Spleen (tissue), 11 donors: Measurements from ENCODE around the gene TREX2. TPM values are rescaled to one million over a fixed set of nuclear protein-coding genes. Genes with fewer than 3 reads are reported as not detected.

ENCODE experiments used
- DNase-seq: peaks from one replicate; pipeline ENCODE4 v3.0.0-alpha.2; 2020
- H3K27ac ChIP-seq, 8 donors: fragments of 200-600 bp; sonication (generic) in 7 of 8; 1 replicate in 4 of 8; 2 replicates in 4 of 8; pipeline versions ENCODE4 v1.5.0 to v1.8.0; 2016 to 2021; ENCODE audit warnings: inconsistent platforms in 4 of 8, mild to moderate bottlenecking in 4 of 8, moderate library complexity in 1 of 8
- H3K27me3 ChIP-seq, 7 donors: fragments of 200-600 bp; sonication (generic) in 6 of 7; replicated peaks in 1 of 7; 1 replicate in 4 of 7; 2 replicates in 3 of 7; pipeline versions ENCODE4 v1.5.0 to v1.8.0; 2016 to 2021; ENCODE audit warnings: inconsistent platforms in 3 of 7, mild to moderate bottlenecking in 1 of 7
- H3K36me3 ChIP-seq, 6 donors: fragments of 200-600 bp; sonication (generic) in 5 of 6; 1 replicate in 4 of 6; 2 replicates in 2 of 6; pipeline versions ENCODE4 v1.5.0 to v1.8.0; 2016 to 2021; ENCODE audit warnings: inconsistent platforms in 2 of 6
- H3K4me1 ChIP-seq, 6 donors: fragments of 200-600 bp; sonication (generic) in 5 of 6; 1 replicate in 3 of 6; 2 replicates in 3 of 6; pipeline versions ENCODE4 v1.5.0 to v1.8.0; 2016 to 2021; ENCODE audit warnings: inconsistent platforms in 3 of 6
- H3K4me3 ChIP-seq, 8 donors: fragments of 200-600 bp; sonication (generic) in 7 of 8; 1 replicate in 4 of 8; 2 replicates in 4 of 8; pipeline versions ENCODE4 v1.5.0 to v1.8.0; 2016 to 2021; ENCODE audit warnings: inconsistent platforms in 4 of 8, mild to moderate bottlenecking in 4 of 8, moderate library complexity in 2 of 8
- H3K9me3 ChIP-seq, 8 donors: fragments of 200-600 bp; sonication (generic) in 7 of 8; 1 replicate in 4 of 8; 2 replicates in 4 of 8; pipeline versions ENCODE4 v1.5.0 to v1.8.0; 2016 to 2021; ENCODE audit warnings: inconsistent platforms in 4 of 8
- POLR2A ChIP-seq, 3 donors: fragments of 450-650 bp; IDR thresholded peaks; one replicate each; pipeline ENCODE4 v1.5.1; 2017; ENCODE audit warnings: antibody characterized with exemption in 3 of 3, mild to moderate bottlenecking in 1 of 3
- POLR2AphosphoS5 ChIP-seq, 3 donors: sonication (generic); formaldehyde crosslinking; IDR thresholded peaks; one replicate each; pipeline ENCODE4 v1.5.1; 2017; ENCODE audit warnings: antibody characterized with exemption in 3 of 3
- WGBS, 5 donors: extraction: QIAGEN DNeasy Blood & Tissue Kit in 3 of 5; methylation state at CpG; one replicate each; pipeline versions ENCODE4 v1.1.5 to v1.1.7; 2013 to 2018; 5-methylcytosine and 5-hydroxymethylcytosine counted together
- intact Hi-C: fragments of 100-400 bp; cut with DNase I; formaldehyde crosslinking; loops from one replicate; pipeline ENCODE4 v1.15.0; 2023; ENCODE audit warnings: low total_unique reads
- polyA plus RNA-seq, 3 donors: library from polyadenylated mRNA; stranded (reverse); fragments of 200-250 nt; gene quantifications; one replicate each; pipeline ENCODE4 v1.2.1, GENCODE V29; 2013
- total RNA-seq, 7 donors: library from RNA; depleted of rRNA in 3 of 7; stranded (reverse); fragments of >200 nt in 3 of 7; fragmentation: NEBNext Ultra II Directional in 4 of 7; extraction: Animal tissue kit (Norgen Biotek cat#: 25700) in 4 of 7; gene quantifications; one replicate each; pipeline versions ENCODE4 v1.1.0 to v1.2.1, GENCODE V29; 2016 to 2021
- TF ChIP-seq, protein P1 (sequence below), 11 experiments: fragments of 200-600 bp in 7 of 11; fragments of 450-650 bp in 4 of 11; sonication (generic) in 4 of 11; IDR thresholded peaks in 8 of 11; conservative IDR thresholded peaks in 3 of 11; 1 replicate in 7 of 11; 2 replicates in 4 of 11; pipeline versions ENCODE4 v1.4.0 to v1.8.0; 2016 to 2021; ENCODE audit warnings: antibody characterized with exemption in 11 of 11, inconsistent platforms in 4 of 11, mild to moderate bottlenecking in 1 of 11
- donor health status: healthy with polysubstance abuse.
- donor health status: DM: no; HTN: no; CAD: no; lungs with moderate emphysema.
- donor health status: DM: no; HTN: no; CAD: no.
- donor health status: Bipolar disorder and iron deficiency.
- donor health status: healthy.
- donor health status: DM: no; HTN: no; CAD: no.
- donor health status: DM: yes; HTN: yes; CAD: no.

The TREX2 gene
- total and polyA plus RNA-seq, 10 donors, result 1.1 to 6.4 (median 2.2) TPM

GRCh38 chrX:153494061-153494460 is 48.2 kb upstream of the TREX2 start:
- Histone ChIP-seq H3K4me1 (peaks cover 0 to 17% (median 5%) of the 10 kb centered on the region in 6 donors), H3K9me3 (no peaks in the 10 kb centered on the region), H3K4me3 (no peak overlapping the region), H3K36me3 (no peaks in the 10 kb centered on the region), H3K27me3 (peaks cover 0 to 21% (median 0%) of the 10 kb centered on the region in 7 donors), H3K27ac (peak overlapping the region in 5 of 8 donors; percentile 39 to 71 (median 60))
- no peak for DNase-seq
- intact Hi-C loops, result no loop called here
- TF ChIP-seq, protein P1, sequence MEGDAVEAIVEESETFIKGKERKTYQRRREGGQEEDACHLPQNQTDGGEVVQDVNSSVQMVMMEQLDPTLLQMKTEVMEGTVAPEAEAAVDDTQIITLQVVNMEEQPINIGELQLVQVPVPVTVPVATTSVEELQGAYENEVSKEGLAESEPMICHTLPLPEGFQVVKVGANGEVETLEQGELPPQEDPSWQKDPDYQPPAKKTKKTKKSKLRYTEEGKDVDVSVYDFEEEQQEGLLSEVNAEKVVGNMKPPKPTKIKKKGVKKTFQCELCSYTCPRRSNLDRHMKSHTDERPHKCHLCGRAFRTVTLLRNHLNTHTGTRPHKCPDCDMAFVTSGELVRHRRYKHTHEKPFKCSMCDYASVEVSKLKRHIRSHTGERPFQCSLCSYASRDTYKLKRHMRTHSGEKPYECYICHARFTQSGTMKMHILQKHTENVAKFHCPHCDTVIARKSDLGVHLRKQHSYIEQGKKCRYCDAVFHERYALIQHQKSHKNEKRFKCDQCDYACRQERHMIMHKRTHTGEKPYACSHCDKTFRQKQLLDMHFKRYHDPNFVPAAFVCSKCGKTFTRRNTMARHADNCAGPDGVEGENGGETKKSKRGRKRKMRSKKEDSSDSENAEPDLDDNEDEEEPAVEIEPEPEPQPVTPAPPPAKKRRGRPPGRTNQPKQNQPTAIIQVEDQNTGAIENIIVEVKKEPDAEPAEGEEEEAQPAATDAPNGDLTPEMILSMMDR (IDR thresholded peaks at IDR 0.05 in 8 of 11, conservative IDR thresholded peaks at IDR 0.05 in 3 of 11), result no peak
- TF ChIP-seq POLR2AphosphoS5 (IDR thresholded peaks at IDR 0.05) (no peak), POLR2A (IDR thresholded peaks at IDR 0.05) (no peak)
- 56 to 90% (median 75%) methylated on average over 6 to 12 of the region's 12 CpGs for WGBS, 5 donors

- H3K9me3 ChIP-seq, result no peaks in the 10 kb centered on the region
- H3K4me3 ChIP-seq, result no peak overlapping the region
- no peak for DNase-seq
- intact Hi-C loops, result no loop called here
- peak overlapping the region in 2 of 8 donors; percentile 62 to 71 for H3K27ac ChIP-seq
- H3K36me3 ChIP-seq, result no peaks in the 10 kb centered on the region
- peaks cover 0 to 21% (median 0%) of the 10 kb centered on the region in 7 donors for H3K27me3 ChIP-seq
- TF ChIP-seq POLR2AphosphoS5 (IDR thresholded peaks at IDR 0.05), result no peak
- no peak for TF ChIP-seq POLR2A (IDR thresholded peaks at IDR 0.05)
- TF ChIP-seq, protein P1 (IDR thresholded peaks at IDR 0.05 in 8 of 11, conservative IDR thresholded peaks at IDR 0.05 in 3 of 11), result no peak
- WGBS, 5 donors, result 72 to 87% (median 82%) methylated on average over 11 of the region's 11 CpGs
- H3K4me1 ChIP-seq, result peaks cover 0 to 27% (median 9%) of the 10 kb centered on the region in 6 donors
These were observed 47.2 kb upstream of the TREX2 start for GRCh38 chrX:153493085-153493484.

- Histone ChIP-seq H3K9me3 (no peaks in the 10 kb centered on the region), H3K27me3 (peaks cover 0 to 21% (median 0%) of the 10 kb centered on the region in 7 donors), H3K36me3 (no peaks in the 10 kb centered on the region), H3K4me1 (peaks cover 0 to 31% (median 9%) of the 10 kb centered on the region in 6 donors), H3K27ac (peak overlapping the region in 3 of 8 donors; percentile 28 to 64 (median 30)), H3K4me3 (no peak overlapping the region)
- TF ChIP-seq POLR2A (IDR thresholded peaks at IDR 0.05) (no peak), POLR2AphosphoS5 (IDR thresholded peaks at IDR 0.05) (no peak)
- TF ChIP-seq, protein P1 (IDR thresholded peaks at IDR 0.05 in 8 of 11, conservative IDR thresholded peaks at IDR 0.05 in 3 of 11), result no peak
- DNase-seq, result no peak
- intact Hi-C loops, result no loop called here
- 66 to 86% (median 76%) methylated on average over 11 to 12 of the region's 12 CpGs for WGBS, 5 donors
These were observed 46.7 kb upstream of the TREX2 start for GRCh38 chrX:153492543-153492942.

DNA sequence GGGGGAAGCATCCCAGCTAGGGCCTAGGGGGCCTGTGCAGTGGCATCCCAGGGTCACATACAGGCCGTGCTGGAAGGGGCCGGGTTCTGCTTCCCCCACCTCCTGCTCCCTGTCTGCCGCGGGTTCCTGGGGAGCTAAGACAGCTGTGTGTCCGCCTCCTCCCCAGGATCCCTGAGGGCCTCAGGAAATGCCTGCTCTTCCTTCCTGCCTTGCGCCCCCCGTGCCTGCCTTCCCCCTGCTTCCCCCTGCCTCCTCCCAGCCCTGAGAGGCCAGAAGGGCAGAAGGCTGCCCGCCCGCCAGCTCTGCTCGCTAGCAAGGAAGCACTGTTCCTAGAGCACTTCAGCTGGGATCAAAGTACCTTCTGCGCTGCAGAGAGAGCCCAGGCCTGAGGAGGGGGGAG is 46.1 kb upstream of the TREX2 start:
- Histone ChIP-seq H3K4me3 (no peak overlapping the region), H3K4me1 (peaks cover 0 to 31% (median 9%) of the 10 kb centered on the region in 6 donors), H3K27me3 (peaks cover 0 to 21% (median 0%) of the 10 kb centered on the region in 7 donors), H3K36me3 (no peaks in the 10 kb centered on the region), H3K9me3 (no peaks in the 10 kb centered on the region), H3K27ac (peak overlapping the region in 4 of 8 donors; percentile 24 to 64 (median 29))
- TF ChIP-seq POLR2AphosphoS5 (IDR thresholded peaks at IDR 0.05) (peak in 2 of 3 donors; percentile 7 to 51), POLR2A (IDR thresholded peaks at IDR 0.05) (no peak)
- no peak for DNase-seq
- intact Hi-C loops, result no loop called here
- 0 to 34% (median 15%) methylated on average over 1 to 11 of the region's 11 CpGs for WGBS, 5 donors
